Esophagus squamous epithelium (tissue), 4 donors: Measurements from ENCODE around the gene HECTD3.

Source experiments
- POLR2A ChIP-seq, 4 donors: fragments of 450-650 bp; IDR thresholded peaks; one replicate each; pipeline ENCODE4 v1.6.1; 2017; ENCODE audit warnings: antibody characterized with exemption in 4 of 4, mild to moderate bottlenecking in 4 of 4, moderate library complexity in 3 of 4
- TF ChIP-seq, protein P1 (sequence below), 6 experiments: fragments of 450-650 bp in 4 of 6; fragments of 200-600 bp in 2 of 6; sonication (generic) in 2 of 6; IDR thresholded peaks; one replicate each; pipeline ENCODE4 v1.5.1; 2016 to 2019; ENCODE audit warnings: antibody characterized with exemption in 6 of 6, mild to moderate bottlenecking in 4 of 6, moderate library complexity in 4 of 6

DNA sequence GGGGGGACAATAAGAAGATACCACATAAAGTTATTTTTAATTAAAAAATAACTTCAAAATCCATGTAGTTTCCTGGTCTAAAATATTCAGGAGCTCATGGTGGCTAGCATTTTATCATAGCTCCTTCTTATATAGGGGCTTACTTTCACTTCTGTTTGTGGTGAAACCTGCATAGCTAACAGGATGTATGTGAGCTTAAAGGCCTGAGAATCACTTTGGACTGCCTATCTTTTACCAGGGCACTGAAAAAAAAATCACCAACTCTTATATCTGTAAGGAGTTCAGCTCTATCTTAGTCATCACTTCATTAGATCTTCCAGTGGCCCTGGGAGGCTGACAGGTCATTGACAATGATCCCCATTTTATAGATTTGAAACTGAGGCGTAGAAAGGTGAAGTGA, 22.2 kb upstream of the HECTD3 start:
- TF ChIP-seq, protein P1, sequence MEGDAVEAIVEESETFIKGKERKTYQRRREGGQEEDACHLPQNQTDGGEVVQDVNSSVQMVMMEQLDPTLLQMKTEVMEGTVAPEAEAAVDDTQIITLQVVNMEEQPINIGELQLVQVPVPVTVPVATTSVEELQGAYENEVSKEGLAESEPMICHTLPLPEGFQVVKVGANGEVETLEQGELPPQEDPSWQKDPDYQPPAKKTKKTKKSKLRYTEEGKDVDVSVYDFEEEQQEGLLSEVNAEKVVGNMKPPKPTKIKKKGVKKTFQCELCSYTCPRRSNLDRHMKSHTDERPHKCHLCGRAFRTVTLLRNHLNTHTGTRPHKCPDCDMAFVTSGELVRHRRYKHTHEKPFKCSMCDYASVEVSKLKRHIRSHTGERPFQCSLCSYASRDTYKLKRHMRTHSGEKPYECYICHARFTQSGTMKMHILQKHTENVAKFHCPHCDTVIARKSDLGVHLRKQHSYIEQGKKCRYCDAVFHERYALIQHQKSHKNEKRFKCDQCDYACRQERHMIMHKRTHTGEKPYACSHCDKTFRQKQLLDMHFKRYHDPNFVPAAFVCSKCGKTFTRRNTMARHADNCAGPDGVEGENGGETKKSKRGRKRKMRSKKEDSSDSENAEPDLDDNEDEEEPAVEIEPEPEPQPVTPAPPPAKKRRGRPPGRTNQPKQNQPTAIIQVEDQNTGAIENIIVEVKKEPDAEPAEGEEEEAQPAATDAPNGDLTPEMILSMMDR (IDR thresholded peaks at IDR 0.05), result no peak
- no peak for TF ChIP-seq POLR2A (IDR thresholded peaks at IDR 0.05)
